ENCODE measurements around the gene HUWE1. TPM values are rescaled to one million over a fixed set of nuclear protein-coding genes. Genes with fewer than 3 reads are reported as not detected.
"Not testable (repeated sequence)": the region's sequence is repeated elsewhere in the genome, so short reads cannot be mapped to it uniquely, and the experiment has no call there.

Gene HUWE1, protein sequence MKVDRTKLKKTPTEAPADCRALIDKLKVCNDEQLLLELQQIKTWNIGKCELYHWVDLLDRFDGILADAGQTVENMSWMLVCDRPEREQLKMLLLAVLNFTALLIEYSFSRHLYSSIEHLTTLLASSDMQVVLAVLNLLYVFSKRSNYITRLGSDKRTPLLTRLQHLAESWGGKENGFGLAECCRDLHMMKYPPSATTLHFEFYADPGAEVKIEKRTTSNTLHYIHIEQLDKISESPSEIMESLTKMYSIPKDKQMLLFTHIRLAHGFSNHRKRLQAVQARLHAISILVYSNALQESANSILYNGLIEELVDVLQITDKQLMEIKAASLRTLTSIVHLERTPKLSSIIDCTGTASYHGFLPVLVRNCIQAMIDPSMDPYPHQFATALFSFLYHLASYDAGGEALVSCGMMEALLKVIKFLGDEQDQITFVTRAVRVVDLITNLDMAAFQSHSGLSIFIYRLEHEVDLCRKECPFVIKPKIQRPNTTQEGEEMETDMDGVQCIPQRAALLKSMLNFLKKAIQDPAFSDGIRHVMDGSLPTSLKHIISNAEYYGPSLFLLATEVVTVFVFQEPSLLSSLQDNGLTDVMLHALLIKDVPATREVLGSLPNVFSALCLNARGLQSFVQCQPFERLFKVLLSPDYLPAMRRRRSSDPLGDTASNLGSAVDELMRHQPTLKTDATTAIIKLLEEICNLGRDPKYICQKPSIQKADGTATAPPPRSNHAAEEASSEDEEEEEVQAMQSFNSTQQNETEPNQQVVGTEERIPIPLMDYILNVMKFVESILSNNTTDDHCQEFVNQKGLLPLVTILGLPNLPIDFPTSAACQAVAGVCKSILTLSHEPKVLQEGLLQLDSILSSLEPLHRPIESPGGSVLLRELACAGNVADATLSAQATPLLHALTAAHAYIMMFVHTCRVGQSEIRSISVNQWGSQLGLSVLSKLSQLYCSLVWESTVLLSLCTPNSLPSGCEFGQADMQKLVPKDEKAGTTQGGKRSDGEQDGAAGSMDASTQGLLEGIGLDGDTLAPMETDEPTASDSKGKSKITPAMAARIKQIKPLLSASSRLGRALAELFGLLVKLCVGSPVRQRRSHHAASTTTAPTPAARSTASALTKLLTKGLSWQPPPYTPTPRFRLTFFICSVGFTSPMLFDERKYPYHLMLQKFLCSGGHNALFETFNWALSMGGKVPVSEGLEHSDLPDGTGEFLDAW (N-terminal part only)
- 17.5 TPM for polyA plus RNA-seq

DNA sequence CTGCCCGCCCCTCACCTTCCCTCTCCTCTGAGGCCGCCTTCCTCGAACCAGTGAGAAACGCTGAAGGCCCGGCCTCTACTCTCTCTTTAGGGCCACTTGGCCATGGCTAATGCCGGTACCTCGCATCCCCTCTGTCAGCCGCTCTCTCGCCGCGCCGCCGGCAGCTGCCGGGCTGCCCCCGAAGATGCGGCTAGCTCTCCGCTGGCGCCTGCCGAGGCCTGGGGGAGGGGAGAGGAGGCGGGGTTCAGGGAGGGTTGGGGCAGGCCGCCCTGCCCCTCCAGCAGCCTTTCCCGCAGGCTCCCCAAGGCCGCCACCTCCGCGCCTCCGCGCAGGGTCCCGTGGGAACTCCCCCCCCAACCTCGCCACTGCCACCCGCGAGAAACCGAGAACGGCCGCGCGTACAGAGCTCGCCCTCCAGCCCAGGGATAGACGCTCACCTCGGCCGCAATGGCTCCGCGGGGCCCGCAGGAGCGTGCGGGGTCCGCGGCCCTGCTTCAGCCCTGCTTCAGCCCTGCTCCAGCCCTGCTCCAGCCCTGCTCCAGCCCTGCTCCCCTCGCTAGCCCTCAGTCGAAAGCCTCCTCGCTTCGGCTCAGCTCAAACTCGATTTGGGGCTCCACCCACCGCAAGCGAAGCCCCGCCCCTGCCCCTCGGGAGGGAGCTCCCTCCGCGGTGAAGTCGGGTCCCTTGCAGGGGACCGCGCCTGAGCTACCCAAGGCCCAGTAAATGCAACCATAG is at the start of gene HUWE1:
Gene HUWE1 (minus strand): TSS at position 569 of the 735 bp plus-strand sequence. CDS start 32,612 bp downstream, outside the sequence.
- no peaks in the 10 kb centered on the region for H3K27me3 Mint-ChIP-seq
- peaks cover 7 to 21% (median 10%) of the 10 kb centered on the region in 3 donors for H3K4me1 Mint-ChIP-seq
- H3K9me3 Mint-ChIP-seq, result no peaks in the 10 kb centered on the region
- peaks cover 3% of the 10 kb centered on the region for H3K36me3 Mint-ChIP-seq
- H3K4me3 Mint-ChIP-seq, result peak within 1 kb of the TSS; percentile 88 to 94 (median 94)
- peak within 1 kb of the TSS; percentile 87 to 91 (median 90) for H3K27ac Mint-ChIP-seq

DNA sequence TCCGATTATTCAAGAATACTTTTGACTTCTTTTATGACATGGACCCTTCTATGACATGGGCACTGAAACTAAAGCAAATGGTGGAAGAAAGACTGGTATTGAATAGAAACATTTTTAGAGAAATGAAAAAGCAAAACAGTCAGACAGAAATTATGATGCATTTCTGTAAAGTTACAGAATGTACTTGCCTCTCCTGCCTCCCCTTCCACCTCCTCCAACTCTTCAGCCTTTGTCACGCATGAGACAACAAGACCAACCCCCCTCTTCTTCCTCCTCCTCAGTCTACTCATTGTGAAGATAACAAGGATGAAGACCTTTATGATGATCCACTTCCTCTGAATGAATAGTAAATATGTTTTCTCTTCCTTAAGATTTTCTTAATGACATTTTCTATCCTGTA is 46.3 kb upstream of the HUWE1 start:
- no peaks in the 10 kb centered on the region for H3K36me3 Mint-ChIP-seq
- no peaks in the 10 kb centered on the region for H3K27me3 Mint-ChIP-seq
- peaks cover 0 to 2% (median 0%) of the 10 kb centered on the region in 3 donors for H3K9me3 Mint-ChIP-seq
- H3K4me3 Mint-ChIP-seq, result no peak overlapping the region
- H3K27ac Mint-ChIP-seq, result peak overlapping the region in 1 of 3 donors; percentile 19
- peaks cover 4 to 10% (median 6%) of the 10 kb centered on the region in 3 donors for H3K4me1 Mint-ChIP-seq

DNA sequence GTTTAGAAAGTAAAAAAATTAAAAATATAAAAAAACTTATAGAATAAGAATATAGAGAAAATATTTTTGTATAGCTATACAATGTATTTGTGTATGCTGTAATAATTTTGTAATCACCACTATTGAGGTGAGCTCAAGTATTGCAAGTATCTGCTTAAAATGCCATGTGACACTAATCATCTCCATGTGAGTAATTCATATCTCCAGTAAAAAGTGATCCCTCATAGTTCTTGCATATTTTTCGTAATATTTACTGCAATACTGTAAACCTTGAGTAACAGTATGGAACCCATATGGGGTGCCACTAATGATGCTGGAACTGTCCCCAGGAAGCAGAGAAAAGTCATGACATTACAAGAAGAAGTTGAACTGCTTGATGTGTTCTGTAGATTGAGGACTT is 43.2 kb upstream of the HUWE1 start:
- H3K4me3 Mint-ChIP-seq, result no peak overlapping the region
- H3K36me3 Mint-ChIP-seq, result no peaks in the 10 kb centered on the region
- H3K9me3 Mint-ChIP-seq, result peaks cover 0 to 2% (median 0%) of the 10 kb centered on the region in 3 donors
- peaks cover 4 to 10% (median 6%) of the 10 kb centered on the region in 3 donors for H3K4me1 Mint-ChIP-seq
- H3K27ac Mint-ChIP-seq, result no peak overlapping the region
- H3K27me3 Mint-ChIP-seq, result no peaks in the 10 kb centered on the region

DNA sequence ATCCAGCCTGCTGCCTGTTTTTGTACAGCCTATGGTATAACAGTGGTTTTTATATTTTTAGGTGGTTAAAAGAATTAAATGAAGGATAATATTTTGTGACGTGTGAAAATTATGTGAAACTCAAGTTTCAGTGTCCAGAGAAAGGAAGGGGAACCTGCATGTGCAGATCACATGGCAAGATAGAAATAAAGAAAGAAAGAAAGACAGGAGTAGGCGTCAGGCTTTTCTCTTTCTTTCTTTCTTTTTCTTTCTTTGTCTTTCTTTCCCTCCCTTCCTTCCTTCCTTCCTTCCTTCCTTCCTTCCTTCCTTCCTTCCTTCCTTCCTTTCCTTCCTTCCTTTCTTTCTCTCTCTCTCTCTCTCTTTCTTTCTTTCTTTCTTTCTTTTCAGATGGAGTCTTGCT is 42.0 kb upstream of the HUWE1 start:
- Mint-ChIP-seq H3K27me3 (no peaks in the 10 kb centered on the region), H3K9me3 (peaks cover 0 to 2% (median 0%) of the 10 kb centered on the region in 3 donors), H3K36me3 (no peaks in the 10 kb centered on the region), H3K4me3 (no peak overlapping the region), H3K27ac (no peak overlapping the region), H3K4me1 (peaks cover under 1 to 9% (median 4%) of the 10 kb centered on the region in 3 donors)

DNA sequence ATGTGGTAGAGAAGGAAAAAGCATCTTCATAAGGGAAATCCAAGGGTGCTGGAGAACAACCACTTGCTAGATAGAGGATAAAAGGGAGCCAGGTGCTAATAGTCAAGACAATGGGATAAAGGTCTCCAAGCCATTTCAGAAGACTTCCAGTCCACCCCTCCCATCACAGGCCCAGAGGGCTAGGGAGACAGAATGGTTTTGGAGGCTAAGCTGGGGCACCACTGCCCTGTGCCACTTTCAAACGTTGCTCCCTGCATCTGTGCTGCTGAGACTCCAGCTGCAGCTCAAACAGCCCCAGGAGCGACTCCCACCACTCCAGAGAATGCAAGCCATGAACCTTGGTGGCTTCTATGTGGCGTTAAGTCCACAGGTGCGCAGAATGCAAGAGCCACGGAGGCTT is 38.4 kb upstream of the HUWE1 start:
- H3K36me3 Mint-ChIP-seq, result no peaks in the 10 kb centered on the region
- peaks cover 0 to 11% (median 0%) of the 10 kb centered on the region in 3 donors for H3K4me1 Mint-ChIP-seq
- H3K27me3 Mint-ChIP-seq, result no peaks in the 10 kb centered on the region
- H3K4me3 Mint-ChIP-seq, result no peak overlapping the region
- H3K27ac Mint-ChIP-seq, result no peak overlapping the region
- H3K9me3 Mint-ChIP-seq, result no peaks in the 10 kb centered on the region

DNA sequence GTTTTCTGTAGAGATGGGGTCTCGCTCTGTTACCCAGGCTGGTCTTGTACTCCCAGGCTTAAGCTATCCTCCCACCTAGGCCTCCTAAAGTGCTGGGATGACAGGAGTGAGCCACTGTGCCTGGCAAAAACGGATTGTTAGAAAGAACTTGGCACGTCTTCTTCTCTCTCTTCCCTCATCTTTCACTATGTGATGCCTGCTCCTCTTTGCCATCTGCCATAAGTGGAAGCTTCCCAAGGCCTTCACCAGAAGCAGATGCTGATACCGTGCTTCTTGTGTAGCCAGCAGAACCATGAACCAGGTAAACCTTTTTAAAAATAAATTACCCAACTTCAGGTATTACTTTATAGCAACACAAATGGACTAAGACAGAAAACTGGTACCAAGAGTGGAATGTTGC is 36.9 kb upstream of the HUWE1 start:
- H3K27me3 Mint-ChIP-seq, result no peaks in the 10 kb centered on the region
- H3K27ac Mint-ChIP-seq, result peak overlapping the region in 1 of 3 donors; percentile 40
- H3K9me3 Mint-ChIP-seq, result no peaks in the 10 kb centered on the region
- no peaks in the 10 kb centered on the region for H3K36me3 Mint-ChIP-seq
- peaks cover 3 to 13% (median 4%) of the 10 kb centered on the region in 3 donors for H3K4me1 Mint-ChIP-seq
- H3K4me3 Mint-ChIP-seq, result no peak overlapping the region

DNA sequence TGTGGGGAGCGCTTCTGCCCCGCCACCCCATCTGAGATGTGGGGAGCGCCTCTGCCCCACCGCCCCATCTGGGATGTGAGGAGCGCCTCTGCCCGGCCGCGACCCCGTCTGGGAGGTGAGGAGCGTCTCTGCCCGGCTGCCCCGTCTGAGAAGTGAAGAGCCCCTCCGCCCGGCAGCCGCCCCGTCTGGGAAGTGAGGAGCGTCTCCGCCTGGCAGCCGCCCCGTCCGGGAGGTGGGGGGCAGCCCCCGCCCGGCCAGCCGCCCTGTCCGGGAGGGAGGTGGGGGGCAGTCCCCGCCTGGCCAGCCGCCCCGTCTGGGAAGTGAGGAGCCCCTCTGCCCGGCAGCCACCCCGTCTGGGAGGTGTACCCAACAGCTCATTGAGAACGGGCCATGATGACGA is 35.1 kb upstream of the HUWE1 start:
- Mint-ChIP-seq H3K4me1 (peaks cover 15 to 22% (median 15%) of the 10 kb centered on the region in 3 donors), H3K27ac (peak overlapping the region in 1 of 3 donors; percentile 57)
- H3K36me3 Mint-ChIP-seq, H3K4me3 Mint-ChIP-seq, H3K9me3 Mint-ChIP-seq, H3K27me3 Mint-ChIP-seq: not testable (repeated sequence)

DNA sequence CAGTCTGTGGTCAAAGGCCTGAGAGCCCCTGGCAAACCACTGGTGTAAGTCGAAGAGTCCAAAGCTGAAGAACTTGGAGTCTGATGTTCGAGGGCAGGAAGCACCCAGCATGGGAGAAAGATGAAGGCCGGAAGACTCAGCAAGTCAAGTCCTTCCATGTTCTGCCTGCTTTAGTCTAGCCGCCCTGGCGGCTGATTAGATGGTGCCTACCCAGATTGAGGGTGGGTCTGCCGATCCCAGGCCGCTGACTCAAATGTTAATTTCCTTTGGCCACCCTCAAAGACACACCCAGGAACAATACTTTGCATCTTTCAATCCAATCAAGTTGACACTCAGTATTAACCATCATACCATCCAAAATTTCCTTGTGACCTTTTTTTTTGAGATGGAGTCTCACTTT is 33.1 kb upstream of the HUWE1 start:
- not testable (repeated sequence) for H3K27ac Mint-ChIP-seq, H3K9me3 Mint-ChIP-seq, H3K27me3 Mint-ChIP-seq, H3K36me3 Mint-ChIP-seq
- peaks cover 29 to 41% (median 34%) of the 10 kb centered on the region in 3 donors for H3K4me1 Mint-ChIP-seq
- peak overlapping the region in 1 of 4 donors; percentile 39 for H3K4me3 Mint-ChIP-seq

DNA sequence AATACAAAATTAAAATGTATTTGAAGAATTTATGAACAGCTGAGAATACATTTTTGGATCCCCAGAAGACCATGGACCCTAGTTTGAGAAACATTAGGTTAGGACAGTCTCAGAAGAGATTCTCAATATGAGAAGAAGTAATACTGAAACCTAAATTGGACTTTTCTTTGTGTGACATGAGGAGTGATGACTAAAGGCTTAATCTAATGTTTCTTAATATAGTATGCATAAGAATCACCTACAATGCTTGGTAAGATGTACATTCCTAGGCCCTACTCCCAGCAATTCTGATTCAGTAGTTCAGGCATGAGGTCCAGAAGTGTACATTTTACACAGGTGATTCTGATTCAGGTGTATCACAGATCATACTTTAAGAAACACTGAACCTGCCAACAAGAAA is 31.6 kb upstream of the HUWE1 start:
- no peaks in the 10 kb centered on the region for H3K9me3 Mint-ChIP-seq
- H3K27me3 Mint-ChIP-seq, result peaks cover 3% of the 10 kb centered on the region
- no peak overlapping the region for H3K4me3 Mint-ChIP-seq
- peaks cover 2% of the 10 kb centered on the region for H3K36me3 Mint-ChIP-seq
- peaks cover 35 to 48% (median 42%) of the 10 kb centered on the region in 3 donors for H3K4me1 Mint-ChIP-seq
- no peak overlapping the region for H3K27ac Mint-ChIP-seq

DNA sequence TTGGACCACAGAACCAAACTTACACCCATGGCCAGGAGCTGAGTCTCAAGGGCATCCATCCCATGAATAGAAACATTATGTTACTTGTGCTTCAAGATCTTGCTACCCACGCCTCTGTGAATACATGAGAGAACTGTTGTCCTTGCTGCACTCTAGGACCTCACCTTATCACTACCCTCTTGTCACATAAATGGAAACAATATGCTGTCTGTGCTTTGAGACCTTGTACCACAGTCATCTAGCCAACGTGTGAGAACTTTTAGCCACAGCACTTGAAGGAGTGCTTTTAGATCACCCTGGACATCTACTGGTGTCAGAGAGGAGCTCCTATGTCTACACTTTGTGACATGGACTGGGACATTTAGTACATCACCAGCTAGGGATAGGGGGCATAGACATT is 30.7 kb upstream of the HUWE1 start:
- peaks cover 35 to 46% (median 42%) of the 10 kb centered on the region in 3 donors for H3K4me1 Mint-ChIP-seq
- H3K27ac Mint-ChIP-seq, result peak overlapping the region; percentile 63 to 96 (median 93)
- H3K27me3 Mint-ChIP-seq, result peaks cover 3% of the 10 kb centered on the region
- no peaks in the 10 kb centered on the region for H3K9me3 Mint-ChIP-seq
- peak overlapping the region in 1 of 4 donors; percentile 56 for H3K4me3 Mint-ChIP-seq
- peaks cover 2% of the 10 kb centered on the region for H3K36me3 Mint-ChIP-seq

DNA sequence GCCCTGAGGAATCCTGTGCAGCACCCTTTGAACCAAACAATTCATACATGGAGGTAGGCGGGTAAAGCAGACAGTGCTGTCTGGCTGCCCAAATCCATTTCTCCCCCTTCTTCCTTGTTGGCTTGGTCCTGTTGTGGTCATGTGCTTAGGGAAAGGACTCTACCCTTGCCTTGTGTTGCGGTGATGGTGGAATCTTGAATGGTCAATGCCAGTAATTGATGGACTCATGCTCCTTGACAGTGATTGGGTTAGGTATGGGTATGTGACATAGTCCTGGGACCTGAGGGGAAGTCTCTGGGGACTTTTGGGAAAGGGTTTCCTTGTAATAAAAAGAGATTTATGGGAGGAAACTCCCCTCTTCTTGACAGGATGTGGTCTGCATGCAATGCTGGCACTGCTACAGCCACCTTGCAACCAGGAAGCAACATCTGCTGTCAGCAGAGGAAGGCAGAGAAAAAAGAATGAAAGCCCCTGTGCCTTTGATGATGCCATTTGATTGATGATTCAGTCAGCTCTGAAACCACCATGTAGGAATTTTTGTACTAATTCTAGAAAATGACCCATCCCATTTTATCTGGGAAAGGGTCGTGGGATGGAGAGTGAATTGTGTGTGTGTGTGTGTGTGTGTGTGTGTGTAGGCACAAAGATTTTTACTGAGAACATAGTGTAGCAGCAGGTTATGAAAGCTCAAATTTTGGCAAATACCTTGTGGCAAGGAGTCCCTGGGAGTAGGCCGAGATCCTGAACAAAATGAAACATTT is 30.0 kb upstream of the HUWE1 start:
- Mint-ChIP-seq H3K27me3 (peaks cover 3% of the 10 kb centered on the region), H3K4me1 (peaks cover 35 to 46% (median 42%) of the 10 kb centered on the region in 3 donors), H3K9me3 (no peaks in the 10 kb centered on the region), H3K27ac (peak overlapping the region; percentile 63 to 96 (median 93)), H3K36me3 (peaks cover 2% of the 10 kb centered on the region), H3K4me3 (peak overlapping the region in 3 of 4 donors; percentile 56 to 89 (median 79))

DNA sequence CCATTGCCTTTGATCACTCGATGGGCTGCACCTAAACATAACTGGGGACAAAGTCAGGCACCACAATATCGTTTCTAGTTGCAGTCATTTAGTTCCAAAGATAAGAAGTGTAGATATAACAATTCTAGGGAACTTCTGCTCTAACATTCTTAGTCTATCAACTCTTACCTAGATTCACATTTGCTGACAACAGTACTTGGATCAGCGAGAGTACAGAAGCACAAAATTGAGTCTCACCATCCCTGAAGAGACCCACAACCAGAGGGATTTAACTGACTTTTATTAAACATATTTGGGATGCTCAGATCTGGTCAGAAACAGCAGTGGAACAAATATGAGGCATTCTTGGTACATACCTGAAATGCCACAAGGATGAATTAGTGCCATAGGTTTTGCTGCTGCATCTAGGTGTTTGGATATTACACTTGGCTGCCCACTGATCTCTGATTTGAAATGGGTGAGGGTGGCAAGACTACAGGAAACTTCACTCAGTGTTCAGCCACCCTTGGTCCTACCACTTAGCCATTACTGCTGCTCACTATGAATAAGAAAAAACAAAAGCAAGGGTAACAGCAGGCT is 28.9 kb upstream of the HUWE1 start:
- no peaks in the 10 kb centered on the region for H3K9me3 Mint-ChIP-seq
- peak overlapping the region; percentile 40 to 91 (median 66) for H3K4me3 Mint-ChIP-seq
- peak overlapping the region; percentile 63 to 96 (median 93) for H3K27ac Mint-ChIP-seq
- peaks cover 3% of the 10 kb centered on the region for H3K27me3 Mint-ChIP-seq
- peaks cover 35 to 46% (median 42%) of the 10 kb centered on the region in 3 donors for H3K4me1 Mint-ChIP-seq
- H3K36me3 Mint-ChIP-seq, result peaks cover 2% of the 10 kb centered on the region
